NCI-H1436 (cell line): ENCODE results near the gene SLC24A3.
A peak's percentile ranks its signal among the peaks of the same experiment; 100 is the strongest.

Experiments used
- DNase-seq: peaks from one replicate; lab custom pipeline; 2025; lab: John Stamatoyannopoulos, UW

Gene SLC24A3

DNA sequence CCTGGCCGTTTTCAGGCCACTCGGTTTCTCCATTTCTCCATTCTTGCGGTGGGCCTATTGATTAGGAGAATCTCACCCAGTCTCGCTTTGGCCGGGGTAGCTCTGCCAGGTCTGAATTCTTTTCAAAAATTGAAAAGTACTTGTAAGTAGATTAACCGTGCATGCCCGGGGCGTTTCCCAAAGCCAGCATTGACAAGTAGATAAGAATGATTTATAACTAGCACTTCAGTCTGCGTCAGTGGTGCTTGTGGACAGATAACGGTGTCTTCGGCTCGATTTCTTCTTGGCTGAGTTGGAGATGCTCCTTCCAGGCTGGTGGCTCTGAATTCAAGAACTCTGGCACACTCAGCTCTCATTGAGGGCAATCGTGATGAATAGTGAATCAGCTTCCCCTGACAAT lies 29.0 kb downstream of the SLC24A3 start:
- no peak for DNase-seq

DNA sequence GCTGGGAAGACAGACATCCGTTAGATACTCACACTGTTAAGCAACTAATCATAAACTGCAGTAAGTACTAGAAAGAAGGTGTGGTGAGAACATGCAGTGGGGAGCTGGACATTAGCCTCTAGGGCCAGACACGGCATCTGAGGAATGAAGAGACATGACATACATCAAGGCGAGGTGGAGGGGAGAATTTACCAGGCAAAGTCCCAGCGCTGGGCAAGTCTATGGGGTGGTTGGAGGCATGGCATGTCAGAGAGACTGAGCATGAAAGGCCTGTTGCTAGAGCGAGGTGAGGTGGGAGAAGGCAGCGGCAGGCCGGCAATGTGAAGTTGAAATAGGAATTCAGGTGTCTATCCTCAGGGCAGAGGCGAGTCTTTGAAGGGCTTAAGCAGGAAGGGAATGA lies 31.8 kb downstream of the SLC24A3 start:
- no peak for DNase-seq

DNA sequence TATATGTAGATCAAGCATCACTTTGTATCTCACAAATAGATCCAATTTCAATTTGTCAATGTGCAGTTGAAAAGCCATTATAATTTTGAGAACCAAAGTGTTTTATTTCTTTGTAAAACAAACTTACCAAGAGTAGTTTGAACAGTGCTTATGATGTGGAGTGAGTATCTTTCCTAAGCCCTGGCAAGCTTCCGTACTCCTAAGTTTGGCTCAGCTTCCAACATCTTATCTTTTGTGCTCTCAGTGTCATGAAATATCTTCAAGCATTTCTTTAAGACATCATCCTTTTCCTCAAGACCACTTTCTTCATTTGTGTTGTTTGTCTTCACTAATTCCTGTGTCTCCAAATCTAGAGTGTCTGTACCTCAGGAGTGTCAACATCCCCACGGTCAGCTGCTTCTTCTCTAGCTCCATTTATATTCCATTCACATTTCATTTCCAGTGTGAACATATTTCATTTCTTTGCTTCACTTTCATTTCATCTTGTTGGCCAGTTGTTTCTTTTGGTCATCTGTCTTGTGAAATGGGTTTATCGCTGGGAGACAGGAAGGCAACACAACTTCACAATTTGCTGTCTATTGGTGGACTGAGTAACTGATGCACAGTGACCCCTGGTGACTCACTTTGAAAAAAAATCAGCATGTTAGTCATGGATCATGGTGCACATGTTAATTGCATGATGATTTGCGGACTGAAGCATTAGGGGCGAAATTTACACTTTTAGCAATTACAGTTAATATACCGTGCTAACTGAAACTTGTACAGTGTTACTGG lies 36.9 kb downstream of the SLC24A3 start:
- DNase-seq = no peak

DNA sequence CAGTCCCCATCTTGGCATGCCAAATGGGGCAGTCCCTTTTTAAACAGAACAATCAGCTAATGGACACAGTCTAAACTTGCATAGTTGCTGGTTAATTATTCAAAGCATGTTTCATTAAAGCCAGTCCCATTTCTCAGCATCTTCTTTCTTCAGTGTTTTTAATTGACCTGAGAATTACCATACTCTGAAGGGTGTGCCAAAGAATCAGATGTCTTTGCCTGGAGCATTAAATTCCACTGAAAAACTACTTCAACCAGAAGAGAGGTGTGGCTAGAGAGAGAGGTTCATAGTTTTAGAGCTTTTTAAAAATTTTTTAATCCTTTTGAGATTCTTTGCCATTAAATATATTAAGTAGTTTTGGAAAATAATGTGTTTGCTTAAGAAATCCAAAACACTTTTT lies 37.9 kb downstream of the SLC24A3 start:
- DNase-seq = no peak

DNA sequence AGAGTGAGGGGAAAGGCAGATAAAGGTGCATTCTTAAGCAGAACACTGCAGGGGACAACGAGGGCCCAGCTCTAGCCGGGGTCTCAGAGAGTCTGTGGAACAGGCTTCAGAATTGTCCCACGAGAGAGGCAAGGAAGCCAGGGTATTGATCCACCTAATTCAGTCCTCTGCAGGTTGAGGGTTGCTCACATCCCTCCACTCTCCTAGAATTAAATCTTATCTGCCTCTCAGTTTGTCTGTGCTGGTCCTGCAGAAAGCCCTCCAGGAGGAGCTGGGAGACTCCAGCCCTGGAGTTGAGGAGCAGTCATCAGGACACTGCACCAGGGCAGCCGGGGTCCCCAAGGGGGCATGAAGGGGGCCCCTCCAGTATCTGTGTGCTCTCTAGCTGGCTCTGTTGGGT lies 39.1 kb downstream of the SLC24A3 start:
- DNase-seq = no peak

DNA sequence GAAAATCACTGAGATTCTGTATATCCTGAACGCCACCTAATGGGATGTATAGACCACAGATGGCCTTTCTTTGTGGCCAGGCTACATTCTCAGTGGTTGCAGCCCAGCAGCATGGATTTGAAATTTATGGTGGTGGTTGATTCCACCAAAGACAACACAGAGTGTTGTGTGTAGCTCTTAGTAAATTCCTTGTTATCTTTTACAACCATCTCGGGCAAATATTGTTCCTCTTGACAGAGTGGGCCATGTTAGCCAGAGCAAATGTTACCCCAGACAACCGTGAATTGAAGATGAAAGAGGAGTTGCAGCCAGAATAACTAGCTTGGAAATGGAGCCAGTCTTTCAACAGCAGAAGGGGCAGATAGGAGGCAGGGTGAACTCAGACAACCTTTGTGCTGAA lies 39.5 kb downstream of the SLC24A3 start:
- DNase-seq = no peak

DNA sequence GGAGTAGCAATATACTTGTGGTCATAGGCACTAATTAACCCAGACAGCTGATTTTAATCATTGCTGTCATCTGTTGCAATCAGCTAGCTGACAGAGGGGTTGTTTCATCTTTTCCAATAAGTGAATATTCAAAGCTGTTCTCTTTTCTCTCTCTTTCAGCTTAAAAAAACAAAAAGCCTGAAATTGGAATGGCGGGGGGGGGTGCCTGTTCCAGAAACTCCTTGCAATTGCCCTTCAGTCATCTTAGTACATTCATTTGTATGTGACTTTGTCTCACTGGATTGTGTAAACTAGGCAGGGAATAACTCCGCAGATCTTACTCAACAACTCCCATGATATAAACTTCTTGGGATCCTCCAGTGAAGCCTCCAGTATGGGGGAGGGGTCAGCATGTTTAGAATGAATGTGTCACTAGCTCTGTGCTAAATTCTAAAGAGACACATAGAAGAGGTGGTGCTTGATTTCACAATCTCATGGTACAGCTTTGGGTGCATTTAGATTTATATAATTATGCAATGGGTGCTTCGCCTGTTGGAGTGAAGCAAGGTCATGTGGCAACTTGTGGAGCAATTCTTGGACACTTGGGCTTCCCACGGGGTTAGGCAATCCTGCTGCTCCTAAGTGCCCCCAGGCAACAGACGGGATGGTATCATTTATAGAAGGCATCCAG lies 40.1 kb downstream of the SLC24A3 start:
- no peak for DNase-seq

DNA sequence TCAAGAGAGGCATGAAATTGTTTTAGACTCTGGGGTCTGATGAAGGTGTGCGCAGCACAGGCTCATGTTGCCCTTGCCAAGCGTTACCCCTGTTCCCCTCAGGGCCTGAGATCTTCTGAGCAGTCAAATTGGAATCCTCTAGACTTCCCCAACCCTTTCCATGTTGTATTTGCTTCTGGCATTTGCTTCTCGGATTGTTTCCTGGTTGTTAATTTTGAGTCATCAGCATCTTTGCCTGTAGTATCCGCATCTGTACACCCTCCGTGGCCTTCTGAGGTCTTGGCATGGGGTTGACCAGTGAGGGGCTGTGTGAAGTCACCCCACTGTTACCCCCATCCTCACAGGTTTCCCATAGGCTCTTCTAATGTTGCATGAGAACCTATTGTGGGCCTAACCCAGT lies 40.9 kb downstream of the SLC24A3 start:
- DNase-seq = no peak

DNA sequence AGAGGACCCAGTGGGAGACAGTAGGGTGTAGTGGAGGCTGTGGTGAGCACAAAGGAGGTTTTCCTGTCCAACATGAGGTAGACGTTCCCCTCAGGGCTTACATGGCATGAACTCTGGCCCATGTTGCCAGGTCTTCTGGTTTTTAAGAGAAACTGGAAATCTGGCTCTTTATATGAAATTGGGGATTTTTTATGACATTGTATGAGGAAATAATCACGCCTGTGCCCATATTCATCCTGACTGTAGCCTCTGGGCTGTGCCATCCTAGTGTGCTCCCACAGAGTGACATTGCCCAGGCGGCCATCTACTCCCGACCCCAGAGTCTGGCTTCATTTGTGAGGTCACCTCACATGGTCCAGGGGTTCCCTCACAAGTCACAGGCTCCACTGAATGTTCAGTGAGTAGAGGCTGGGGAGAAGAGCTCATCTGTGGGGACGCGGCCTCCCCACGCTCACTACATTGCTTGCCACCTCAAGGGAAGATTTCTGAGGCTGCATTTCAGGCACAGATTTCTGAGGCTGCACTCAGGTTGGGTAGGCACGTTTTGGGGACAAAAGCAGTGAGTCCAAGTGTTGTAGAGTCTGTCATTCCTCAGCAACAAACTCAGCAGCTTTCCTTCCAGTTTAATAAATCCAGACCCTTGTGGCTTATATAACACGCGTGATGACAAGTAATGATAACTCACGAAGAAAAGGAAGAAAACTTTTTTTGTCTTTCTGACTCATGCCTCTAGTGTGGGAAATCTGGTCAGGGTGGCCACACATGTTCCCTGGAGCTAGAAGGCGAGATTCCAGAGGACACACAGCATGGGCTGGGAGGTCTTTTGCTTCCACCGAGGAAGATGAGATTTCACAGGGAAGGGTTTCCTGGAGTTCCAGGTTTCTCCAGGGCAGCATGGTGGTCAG lies 41.7 kb downstream of the SLC24A3 start:
- DNase-seq = no peak

DNA sequence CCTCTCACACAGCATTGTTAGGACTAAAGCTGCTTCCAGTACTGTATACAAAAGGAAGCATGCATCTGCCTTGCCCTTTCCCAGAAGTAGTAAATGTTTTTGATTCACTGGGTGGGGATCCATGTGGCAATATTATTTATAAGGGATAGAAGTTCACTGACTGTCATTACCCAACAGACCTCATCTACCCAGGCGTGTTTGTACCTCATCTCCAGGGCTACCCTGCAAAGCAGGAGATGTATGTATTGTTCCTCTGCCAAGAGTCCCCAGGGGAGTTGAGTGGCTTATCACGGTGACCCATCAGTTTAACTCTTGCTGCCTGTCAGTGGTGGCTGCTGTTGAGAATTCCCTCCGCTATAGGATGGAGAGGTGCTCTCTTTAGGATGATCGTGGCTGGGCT lies 42.5 kb downstream of the SLC24A3 start:
- peak; percentile 12 for DNase-seq

DNA sequence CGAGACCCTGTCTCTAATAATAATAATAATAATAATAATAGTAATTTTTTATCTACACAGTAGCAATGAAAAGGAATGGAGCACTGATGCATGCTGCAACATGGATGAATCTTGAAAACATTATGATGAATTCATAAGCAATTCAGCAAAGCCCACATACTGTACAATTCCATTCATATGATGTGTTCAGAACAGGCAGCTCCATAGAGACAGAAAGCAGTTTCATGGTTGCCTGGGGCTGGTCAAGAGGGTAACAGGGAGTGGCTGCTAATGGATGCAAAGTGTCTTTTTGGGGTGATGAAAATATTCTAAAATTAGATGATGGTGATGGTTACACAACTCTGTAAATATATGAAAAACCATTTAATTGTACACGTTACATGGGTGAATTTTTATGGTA lies 43.6 kb downstream of the SLC24A3 start:
- no peak for DNase-seq

DNA sequence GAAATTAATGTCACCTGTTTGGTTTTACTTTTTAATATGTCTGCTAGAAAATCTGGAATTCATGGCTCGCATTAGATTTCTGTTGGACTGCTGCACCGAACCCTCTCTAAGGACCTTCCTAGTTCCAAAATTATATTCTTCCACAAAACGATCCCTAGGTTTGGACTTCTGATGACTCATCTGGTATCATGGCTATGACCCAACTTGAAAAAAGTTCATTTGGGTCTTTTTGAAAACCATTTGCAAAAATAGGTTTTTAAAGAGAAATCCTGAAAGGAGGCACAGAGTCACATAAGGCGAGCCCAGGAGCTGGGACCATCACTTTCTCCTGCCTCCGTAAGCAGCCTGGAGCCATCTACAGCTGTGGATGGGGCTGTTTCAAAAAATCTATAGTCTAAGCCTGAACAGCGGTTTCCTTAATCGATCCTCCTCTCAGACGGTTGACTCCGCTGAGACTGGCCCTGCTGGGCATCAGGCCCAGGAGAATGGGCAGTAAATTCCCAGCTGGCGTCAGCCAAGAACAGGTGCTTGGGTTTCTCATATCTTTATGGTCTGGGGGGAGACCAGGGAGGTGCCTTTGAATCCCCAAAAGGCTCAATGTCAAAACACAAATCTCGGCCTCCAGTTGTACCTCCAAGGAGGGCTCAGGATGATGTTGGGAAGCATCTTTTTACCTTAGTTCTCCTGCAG lies 44.6 kb downstream of the SLC24A3 start:
- no peak for DNase-seq

DNA sequence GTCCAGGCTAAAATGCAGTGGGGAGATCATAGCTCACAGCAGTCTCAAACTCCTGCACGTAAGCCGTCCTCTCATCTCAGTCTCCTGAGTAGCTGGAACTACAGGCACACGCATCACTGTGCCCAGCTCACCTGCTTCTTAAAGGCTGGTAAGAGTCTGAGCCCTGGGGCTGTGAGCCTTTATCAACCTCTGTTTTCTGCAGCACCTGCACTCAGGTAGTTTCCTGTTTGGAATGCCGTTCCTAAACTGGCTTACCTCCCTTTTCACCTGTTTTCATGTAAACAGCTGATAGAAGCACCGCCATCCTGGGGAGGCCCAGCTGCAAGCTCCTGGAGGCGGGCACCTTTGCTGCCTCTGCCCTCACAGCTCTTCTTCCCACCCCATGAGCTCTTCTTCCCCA lies 45.4 kb downstream of the SLC24A3 start:
- DNase-seq = no peak

DNA sequence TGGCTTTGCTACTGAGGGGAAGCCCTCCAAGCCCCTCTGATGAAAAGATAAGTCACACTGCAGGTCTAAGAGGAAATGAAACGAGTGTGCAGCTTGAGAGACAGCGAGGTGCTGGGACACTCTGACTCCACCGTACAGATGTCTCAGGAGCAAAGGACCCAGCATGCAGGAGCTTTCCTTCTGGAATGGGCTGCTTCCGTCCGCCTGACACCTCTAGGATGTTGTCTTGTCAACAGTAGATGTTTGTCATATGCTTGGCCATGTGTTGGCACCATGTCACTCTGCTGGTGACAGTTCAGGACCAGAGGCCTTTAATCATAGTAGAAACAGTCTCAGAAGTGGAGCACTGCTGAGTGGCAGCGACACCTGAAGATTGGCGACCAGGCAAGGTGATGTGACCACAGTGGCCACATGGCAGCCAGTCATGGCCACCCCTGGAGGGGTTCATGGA lies 46.7 kb downstream of the SLC24A3 start:
- DNase-seq = no peak

DNA sequence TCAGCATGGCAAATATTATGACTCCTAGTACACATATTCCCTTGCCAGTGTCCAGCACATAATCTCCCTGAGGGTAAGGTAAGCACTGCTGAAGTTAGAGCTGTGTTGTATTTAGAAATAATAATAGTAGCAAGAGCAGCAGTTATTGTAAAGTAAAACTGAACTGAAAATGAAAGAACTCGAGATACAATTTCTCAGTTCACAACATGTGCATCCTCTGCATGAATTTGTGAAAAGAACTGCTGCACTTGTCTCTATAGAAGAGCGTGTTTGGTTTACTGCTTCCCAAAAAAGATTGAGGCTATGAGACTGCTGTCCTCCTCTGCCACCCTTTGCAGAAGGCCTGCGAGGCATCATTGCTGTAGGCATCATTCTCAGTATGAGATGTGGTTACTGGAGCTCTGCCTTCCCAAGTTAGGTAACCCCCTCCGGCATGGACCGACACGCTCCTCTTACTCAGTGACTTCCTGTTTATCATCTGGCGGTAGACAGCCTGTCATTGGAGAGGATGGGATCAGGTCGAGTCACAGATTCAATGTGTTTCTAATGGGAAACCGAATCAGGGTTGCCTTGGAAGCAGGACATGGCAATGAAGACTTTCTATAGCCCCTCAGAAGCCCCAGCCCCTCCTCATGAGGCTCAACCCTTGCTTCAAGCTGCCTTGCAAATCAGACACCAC lies 48.1 kb downstream of the SLC24A3 start:
- no peak for DNase-seq

DNA sequence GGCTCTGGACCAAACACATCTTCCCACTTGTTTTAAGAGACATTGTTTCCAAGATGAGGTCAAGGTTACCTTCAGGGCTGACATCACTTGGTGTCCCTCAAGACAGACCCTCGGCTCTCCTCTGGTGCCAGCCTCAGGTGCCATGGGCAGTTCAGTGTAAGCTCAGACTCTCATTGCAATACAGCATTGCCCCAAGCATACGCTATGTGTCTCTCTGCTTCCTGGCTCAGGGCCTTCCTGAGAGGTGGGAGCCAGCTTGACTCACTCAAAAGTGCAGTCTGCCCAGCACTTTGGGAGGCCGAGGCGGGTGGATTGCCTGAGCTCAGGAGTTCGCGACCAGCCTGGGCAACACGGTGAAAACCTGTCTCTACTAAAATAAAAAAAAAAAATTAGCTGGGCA lies 51.7 kb downstream of the SLC24A3 start:
- DNase-seq = no peak

DNA sequence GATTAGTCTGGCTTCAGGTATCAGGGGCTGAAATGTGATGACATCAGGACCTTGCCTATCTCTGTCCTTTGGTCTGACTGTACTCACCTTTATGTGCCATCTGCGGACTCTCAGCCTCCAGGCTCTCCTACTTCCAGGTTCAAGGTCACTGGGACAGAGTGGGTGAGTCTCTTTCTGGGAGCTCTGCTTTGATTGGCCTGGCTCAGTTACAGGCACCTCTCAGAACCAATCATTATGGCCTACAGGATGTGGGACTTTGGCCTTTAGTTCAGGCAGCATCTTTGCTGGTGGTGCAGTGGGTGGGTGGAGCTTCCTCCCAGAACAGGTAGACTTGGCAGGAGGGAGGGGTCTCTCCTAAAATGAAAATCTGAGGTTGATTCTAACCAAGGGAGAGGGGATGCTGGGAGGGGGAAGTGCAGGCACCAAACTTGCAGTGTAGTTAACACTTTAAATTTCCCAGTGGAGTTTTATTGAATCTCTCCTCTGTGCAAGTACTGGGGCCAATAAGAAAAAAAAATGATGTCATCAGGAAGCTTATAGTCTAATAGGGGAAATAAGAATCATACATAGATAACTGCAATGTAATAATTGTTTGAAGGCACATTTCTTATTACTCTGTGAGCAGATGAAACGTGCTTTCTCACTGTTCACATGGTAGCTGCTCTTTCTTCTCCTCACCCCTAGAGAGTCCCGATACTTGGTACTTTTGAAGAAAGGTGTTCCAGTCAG lies 53.4 kb downstream of the SLC24A3 start:
- DNase-seq = peak; percentile 43

DNA sequence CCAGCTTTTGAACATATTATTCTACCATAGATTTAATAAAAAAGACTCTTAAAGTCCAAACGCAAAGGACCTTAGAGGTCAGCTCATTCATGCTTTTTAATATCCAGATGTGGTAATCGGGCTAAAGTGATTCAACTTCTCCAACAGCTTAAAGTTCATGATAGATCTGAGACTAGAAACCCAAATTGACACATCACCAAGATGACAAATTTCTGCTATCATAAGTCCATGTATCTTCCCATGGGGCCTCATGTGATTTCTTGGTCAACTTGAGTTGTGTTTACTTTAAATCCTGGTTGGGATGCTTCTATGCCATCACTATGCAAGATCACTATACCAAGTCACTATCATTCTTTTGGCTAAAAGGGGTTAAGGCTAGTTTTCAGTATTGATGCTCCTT lies 56.0 kb downstream of the SLC24A3 start:
- DNase-seq = no peak

DNA sequence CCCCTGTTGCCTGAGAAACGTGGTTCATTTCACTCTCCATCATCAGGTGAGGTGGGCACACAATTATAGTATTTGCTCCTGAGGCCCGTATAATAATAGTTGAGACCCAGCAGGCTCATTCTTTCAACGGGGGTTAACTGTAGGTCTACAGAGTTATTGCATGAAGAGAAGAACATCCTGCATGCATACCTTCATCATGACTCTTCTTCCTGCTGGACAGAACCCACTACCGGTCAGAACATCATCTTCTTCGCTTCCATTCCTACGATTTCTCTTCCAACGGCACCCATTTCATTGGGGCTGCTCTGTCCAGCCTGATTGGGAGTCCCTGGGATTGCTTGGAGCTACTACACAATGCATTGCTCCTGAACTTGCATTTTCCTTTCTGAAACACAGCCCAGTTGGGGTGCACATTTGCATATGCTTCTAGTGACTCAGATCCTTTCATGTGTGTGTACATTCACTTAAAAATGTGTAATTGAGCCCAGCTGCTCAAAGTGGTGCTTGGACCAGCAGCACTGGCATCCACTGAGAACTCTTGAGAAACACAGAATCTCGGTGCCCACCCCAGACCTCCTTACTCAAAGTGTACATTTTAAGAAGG lies 57.4 kb downstream of the SLC24A3 start:
- DNase-seq = no peak

DNA sequence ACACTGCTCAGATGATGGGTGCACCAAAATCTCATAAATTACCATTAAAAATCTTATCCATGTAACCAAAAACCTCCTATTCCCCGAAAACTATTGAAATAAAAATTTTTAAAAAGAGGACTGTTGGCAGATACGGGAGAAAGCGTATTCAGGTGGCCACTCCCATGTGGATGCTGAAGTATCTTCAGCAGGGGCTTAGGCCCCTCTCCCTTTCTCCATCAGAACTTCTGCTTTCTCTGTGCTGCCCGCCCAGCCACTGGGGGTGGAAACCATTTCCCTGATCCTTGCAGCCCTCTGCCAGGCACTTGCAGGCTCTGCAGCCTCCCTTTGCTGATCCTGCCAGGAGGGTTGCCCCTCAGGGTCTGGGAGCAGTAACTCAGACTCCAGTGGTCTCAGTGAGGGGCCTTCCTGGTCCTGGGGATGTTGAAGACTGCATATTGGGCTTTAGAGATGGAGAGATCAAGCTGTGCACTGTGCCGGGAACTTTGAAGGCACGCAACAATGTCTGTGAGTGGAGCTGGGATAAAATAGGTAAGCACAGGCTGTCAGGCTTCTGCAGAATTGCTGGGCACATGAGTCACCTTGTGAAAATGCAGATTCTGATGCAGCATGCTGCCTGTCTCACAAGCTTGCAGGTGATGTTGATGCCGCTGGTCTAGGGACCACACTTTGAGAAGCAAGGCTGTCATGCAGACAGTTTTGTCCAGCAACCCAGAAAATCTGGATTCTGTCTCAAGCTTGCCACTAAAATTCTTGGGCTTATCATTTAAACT lies 59.6 kb downstream of the SLC24A3 start:
- DNase-seq = no peak
